ENCODE measurements around the gene LBHD2.
A peak's percentile ranks its signal among the peaks of the same experiment; 100 is the strongest.
"Not testable (repeated sequence)": the region's sequence is repeated elsewhere in the genome, so short reads cannot be mapped to it uniquely, and the experiment has no call there.

LBHD2 gene

GRCh38 chr14:103107455-103107854 lies 23.4 kb downstream of the LBHD2 start:
- DNase-seq, result no peak

GRCh38 chr14:103107941-103108748 lies 24.1 kb downstream of the LBHD2 start:
- no peak for DNase-seq

- DNase-seq, result peak; percentile 77
Observed at GRCh38 chr14:103108749-103109207, 24.8 kb downstream of the LBHD2 start.

- peak; percentile 81 for DNase-seq
Observed at GRCh38 chr14:103109535-103110441, 25.8 kb downstream of the LBHD2 start.

GRCh38 chr14:103110681-103111231 lies 26.7 kb downstream of the LBHD2 start:
- peak; percentile 70 for DNase-seq

- no peak for DNase-seq
Observed at GRCh38 chr14:103111232-103111868, 27.3 kb downstream of the LBHD2 start.

GRCh38 chr14:103112400-103113243 lies 28.6 kb downstream of the LBHD2 start:
- no peak for DNase-seq

- DNase-seq, result no peak
Observed at GRCh38 chr14:103113303-103113702, 29.3 kb downstream of the LBHD2 start.

- no peak for DNase-seq
Observed at GRCh38 chr14:103113774-103114173, 29.8 kb downstream of the LBHD2 start.

GRCh38 chr14:103115086-103115679 lies 31.2 kb downstream of the LBHD2 start:
- not testable (repeated sequence) for DNase-seq

- no peak for DNase-seq
Observed at GRCh38 chr14:103115845-103116572, 32.0 kb downstream of the LBHD2 start.

- no peak for DNase-seq
Observed at GRCh38 chr14:103116636-103117035, 32.6 kb downstream of the LBHD2 start.

GRCh38 chr14:103117499-103117898 lies 33.5 kb downstream of the LBHD2 start:
- not testable (repeated sequence) for DNase-seq

GRCh38 chr14:103118018-103118662 lies 34.1 kb downstream of the LBHD2 start:
- peak; percentile 92 for DNase-seq

- DNase-seq, result peak; percentile 73
Observed at GRCh38 chr14:103118663-103119404, 34.8 kb downstream of the LBHD2 start.

GRCh38 chr14:103119527-103119926 lies 35.5 kb downstream of the LBHD2 start:
- DNase-seq, result not testable (repeated sequence)

GRCh38 chr14:103121121-103121845 lies 37.3 kb downstream of the LBHD2 start:
- DNase-seq, result no peak

GRCh38 chr14:103121846-103122584 lies 38.0 kb downstream of the LBHD2 start:
- peak; percentile 92 for DNase-seq

Data from femur (tissue), 1 donor.